Panc1 (cell line): ENCODE results near the gene AP5B1. TPM values are rescaled to one million over a fixed set of nuclear protein-coding genes. Genes with fewer than 3 reads are reported as not detected.

Experiments used
- ATAC-seq: fragments of 200-7000 bp; cut with Tn5 transposase; 2 replicates; pipeline ENCODE4 v1.9.1; 2020; ENCODE audit warnings: mild to moderate bottlenecking, moderate library complexity
- Bru-seq: library from RNA; stranded (reverse); fragments of 400-500 nt; gene quantifications from one replicate; lab custom pipeline; 2021; lab: Mats Ljungman, UMichigan
- BruChase-seq, 2 experiments: library from RNA; stranded (reverse); fragments of 400-500 nt; gene quantifications; one replicate each; lab custom pipeline; 2021; lab: Mats Ljungman, UMichigan
- BruUV-seq: library from RNA; stranded (reverse); fragments of 400-500 nt; replicated peaks from 2 replicates; lab custom pipeline; 2021; lab: Mats Ljungman, UMichigan
- CTCF ChIA-PET: fragments of 300-600 bp; sonication (Branson Sonifier 250); formaldehyde crosslinking; loops from one replicate; lab custom pipeline; 2022; ENCODE audit warnings: antibody characterized with exemption; lab: Charles Lee
- POLR2A ChIA-PET: fragments of 300-600 bp; sonication (Branson Sonifier 250); formaldehyde crosslinking; loops from one replicate; lab custom pipeline; 2022; ENCODE audit warnings: antibody characterized with exemption; lab: Charles Lee
- DNase-seq: peaks from one replicate; pipeline ENCODE4 v3.0.0-alpha.2; 2010; ENCODE audit warnings: low read depth, low spot score
- H3K27ac ChIP-seq: 2 replicates; pipeline ENCODE4 v1.5.1; 2011; ENCODE audit warnings: mild to moderate bottlenecking, low read length, inconsistent platforms
- H3K27me3 ChIP-seq: fragments of 200-500 bp; sonication (Bioruptor generic); 2 replicates; pipeline ENCODE4 v1.6.0; 2014; ENCODE audit warnings: low read length, inconsistent platforms; ENCODE audit not compliant: control insufficient read depth, insufficient read depth
- H3K36me3 ChIP-seq: fragments of 200-500 bp; sonication (Bioruptor generic); 2 replicates; pipeline ENCODE4 v1.5.1; 2014; ENCODE audit warnings: inconsistent platforms, mild to moderate bottlenecking, low read length, moderate library complexity; ENCODE audit not compliant: control insufficient read depth, insufficient read depth
- H3K4me1 ChIP-seq: 2 replicates; pipeline ENCODE4 v1.5.1; 2011; ENCODE audit warnings: inconsistent platforms, mild to moderate bottlenecking, low read length, moderate library complexity; ENCODE audit not compliant: control insufficient read depth, insufficient read depth
- H3K4me3 ChIP-seq, 2 experiments: 2 replicates each; pipeline ENCODE4 v1.5.1; 2011 to 2012; ENCODE audit warnings: low read depth in 2 of 2, low read length in 2 of 2, mild to moderate bottlenecking in 2 of 2, inconsistent platforms in 1 of 2, moderate library complexity in 1 of 2
- H3K9me3 ChIP-seq: fragments of 200-500 bp; sonication (Bioruptor generic); 2 replicates; pipeline ENCODE4 v1.5.1; 2014; ENCODE audit warnings: low read depth, mild to moderate bottlenecking, inconsistent platforms, low read length, moderate library complexity; ENCODE audit not compliant: control insufficient read depth, insufficient read depth
- POLR2AphosphoS5 ChIP-seq: IDR thresholded peaks from 2 replicates; pipeline ENCODE4 v1.6.1; 2012; ENCODE audit warnings: mild to moderate bottlenecking, low read depth, low read length, moderate library complexity
- SIN3A ChIP-seq: IDR thresholded peaks from 2 replicates; pipeline ENCODE4 v1.6.1; 2012; ENCODE audit warnings: low read depth, mild to moderate bottlenecking, low read length, moderate library complexity, borderline replicate concordance; ENCODE audit not compliant: insufficient read depth
- TCF7L2 ChIP-seq: IDR thresholded peaks from 2 replicates; pipeline ENCODE4 v1.6.1; 2011; ENCODE audit warnings: mild to moderate bottlenecking, low read depth, low read length, inconsistent platforms
- in situ Hi-C: cut with HindIII; loops from 2 replicates; pipeline ENCODE4 v1.10.0; 2016; ENCODE audit warnings: low sequenced_read_pairs, low pct_unique_long_range_greater_than_20kb
- intact Hi-C: fragments of 100-400 bp; cut with micrococcal nuclease; formaldehyde crosslinking; loops from one replicate; pipeline ENCODE4 v1.10.0; 2022; ENCODE audit not compliant: unreplicated experiment
- long read RNA-seq: library from polyadenylated mRNA; unstranded; transcript quantifications from one replicate; pipeline ENCODE4 v2.0.0, GENCODE V29; 2021; ENCODE audit not compliant: unreplicated experiment
- polyA plus RNA-seq: library from polyadenylated mRNA; unstranded; fragments of >200 nt; gene quantifications from one replicate; pipeline ENCODE4 v1.2.1, GENCODE V29; 2012; ENCODE audit warnings: missing spikeins; ENCODE audit not compliant: insufficient read length
- total RNA-seq: library from RNA; stranded (reverse); gene quantifications from one replicate; pipeline ENCODE4 v1.2.1, GENCODE V29; 2021; ENCODE audit not compliant: unreplicated experiment
- TF ChIP-seq, protein P1 (sequence below), 2 experiments: IDR thresholded peaks; 2 replicates each; pipeline ENCODE4 v1.6.1; 2011 to 2012; ENCODE audit warnings: low read depth in 2 of 2, control low read depth in 1 of 2, low read length in 1 of 2, mild to moderate bottlenecking in 1 of 2, moderate library complexity in 1 of 2; ENCODE audit not compliant: insufficient read depth in 1 of 2
- TF ChIP-seq, protein P2 (sequence below): fragments of 450-650 bp; IDR thresholded peaks from 2 replicates; pipeline ENCODE4 v1.5.1; 2017; ENCODE audit warnings: mild to moderate bottlenecking

The AP5B1 gene, protein sequence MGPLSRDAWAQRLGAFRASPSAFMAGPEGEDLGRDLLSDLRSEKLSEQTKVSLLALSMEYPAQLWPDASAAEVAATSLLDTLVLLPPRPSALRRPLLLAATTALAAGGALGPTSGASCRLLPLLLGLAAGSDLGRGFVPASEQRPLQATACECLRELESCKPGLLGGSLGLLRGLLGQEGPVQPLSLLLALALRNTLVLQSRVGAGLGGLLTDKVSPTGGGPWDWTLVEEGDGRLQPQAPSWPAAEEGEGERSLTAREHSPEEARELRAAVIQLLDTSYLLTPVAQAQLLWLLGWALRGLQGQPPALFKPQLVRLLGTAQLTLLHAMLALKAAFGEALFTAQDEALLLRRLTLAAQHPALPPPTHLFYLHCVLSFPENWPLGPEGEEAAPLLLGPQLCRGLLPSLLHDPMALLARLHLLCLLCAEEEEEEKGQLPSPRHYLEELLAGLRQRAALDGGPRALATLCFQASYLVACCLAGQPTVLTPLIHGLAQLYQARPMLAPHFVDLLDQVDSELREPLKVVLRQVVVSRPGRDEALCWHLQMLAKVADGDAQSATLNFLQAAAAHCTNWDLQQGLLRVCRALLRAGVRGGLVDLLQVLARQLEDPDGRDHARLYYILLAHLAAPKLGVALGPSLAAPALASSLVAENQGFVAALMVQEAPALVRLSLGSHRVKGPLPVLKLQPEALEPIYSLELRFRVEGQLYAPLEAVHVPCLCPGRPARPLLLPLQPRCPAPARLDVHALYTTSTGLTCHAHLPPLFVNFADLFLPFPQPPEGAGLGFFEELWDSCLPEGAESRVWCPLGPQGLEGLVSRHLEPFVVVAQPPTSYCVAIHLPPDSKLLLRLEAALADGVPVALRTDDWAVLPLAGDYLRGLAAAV
- total RNA-seq: 35.0 TPM
- 22.7 TPM for polyA plus RNA-seq
- percentile 77 among the genes with signal in this experiment for Bru-seq, nascent RNA
- percentile 95 among the genes with signal in this experiment for BruChase-seq, experiment 1, labeled RNA remaining after a 2-hour chase
- percentile 83 among the genes with signal in this experiment for BruChase-seq, experiment 2, labeled RNA remaining after a 6-hour chase
- long read RNA-seq, full-length matches to known transcripts: 29 of 133 reads
- long read RNA-seq, partial matches to known transcripts: 1 of 133 reads
- long read RNA-seq, other reads (novel, unspliced or antisense): 103 of 133 reads

DNA sequence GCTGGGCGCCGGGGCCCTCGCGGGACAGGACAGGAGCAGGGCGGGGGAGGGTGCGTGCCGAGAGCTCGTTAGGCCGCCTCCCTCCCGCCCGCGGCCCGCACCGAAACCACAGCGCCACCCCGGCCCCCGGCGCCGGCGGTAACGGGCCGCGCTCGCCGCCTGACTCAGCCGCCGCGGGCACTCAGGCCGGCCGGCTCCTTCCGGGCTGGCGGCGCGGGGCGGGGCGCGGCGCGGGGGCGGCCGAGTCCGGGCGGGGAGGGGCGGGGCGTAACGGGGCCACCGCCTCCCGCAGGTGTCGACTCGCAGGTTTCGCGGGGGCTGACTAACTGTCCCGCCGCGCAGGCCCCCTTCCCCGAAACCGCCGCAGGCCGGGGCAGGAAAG, at the start of gene AP5B1:
TSS of gene AP5B1 (minus strand) at position 207 of the 382 bp plus-strand sequence. CDS start 385 bp downstream, outside the sequence.
- BruUV-seq: no TSS peak
- ATAC-seq: peak; percentile 82
- peaks cover 3% of the 10 kb centered on the region; the same call in 1 of the 2 replicates for H3K36me3 ChIP-seq
- peak within 1 kb of the TSS; percentile 83 to 88 for H3K4me3 ChIP-seq
- H3K27me3 ChIP-seq: no peaks in the 10 kb centered on the region
- in situ Hi-C loops (no loop called here), intact Hi-C loops (loop anchor here (5.0 kb wide), 1 partner anchor 37 kb away; no protein-coding TSS in a partner anchor)
- no peaks in the 10 kb centered on the region for H3K9me3 ChIP-seq
- H3K27ac ChIP-seq: peak within 1 kb of the TSS; percentile 85
- peaks cover 10% of the 10 kb centered on the region for H3K4me1 ChIP-seq
- POLR2A ChIA-PET: no interaction called here
- CTCF ChIA-PET: interaction anchor here (0.6 to 2.3 kb wide), 7 partner anchors 8 to 143 kb away, joined by 3 to 24 read pairs (median 9); no protein-coding TSS in a partner anchor
- no peak for DNase-seq
- TF ChIP-seq, protein P1, sequence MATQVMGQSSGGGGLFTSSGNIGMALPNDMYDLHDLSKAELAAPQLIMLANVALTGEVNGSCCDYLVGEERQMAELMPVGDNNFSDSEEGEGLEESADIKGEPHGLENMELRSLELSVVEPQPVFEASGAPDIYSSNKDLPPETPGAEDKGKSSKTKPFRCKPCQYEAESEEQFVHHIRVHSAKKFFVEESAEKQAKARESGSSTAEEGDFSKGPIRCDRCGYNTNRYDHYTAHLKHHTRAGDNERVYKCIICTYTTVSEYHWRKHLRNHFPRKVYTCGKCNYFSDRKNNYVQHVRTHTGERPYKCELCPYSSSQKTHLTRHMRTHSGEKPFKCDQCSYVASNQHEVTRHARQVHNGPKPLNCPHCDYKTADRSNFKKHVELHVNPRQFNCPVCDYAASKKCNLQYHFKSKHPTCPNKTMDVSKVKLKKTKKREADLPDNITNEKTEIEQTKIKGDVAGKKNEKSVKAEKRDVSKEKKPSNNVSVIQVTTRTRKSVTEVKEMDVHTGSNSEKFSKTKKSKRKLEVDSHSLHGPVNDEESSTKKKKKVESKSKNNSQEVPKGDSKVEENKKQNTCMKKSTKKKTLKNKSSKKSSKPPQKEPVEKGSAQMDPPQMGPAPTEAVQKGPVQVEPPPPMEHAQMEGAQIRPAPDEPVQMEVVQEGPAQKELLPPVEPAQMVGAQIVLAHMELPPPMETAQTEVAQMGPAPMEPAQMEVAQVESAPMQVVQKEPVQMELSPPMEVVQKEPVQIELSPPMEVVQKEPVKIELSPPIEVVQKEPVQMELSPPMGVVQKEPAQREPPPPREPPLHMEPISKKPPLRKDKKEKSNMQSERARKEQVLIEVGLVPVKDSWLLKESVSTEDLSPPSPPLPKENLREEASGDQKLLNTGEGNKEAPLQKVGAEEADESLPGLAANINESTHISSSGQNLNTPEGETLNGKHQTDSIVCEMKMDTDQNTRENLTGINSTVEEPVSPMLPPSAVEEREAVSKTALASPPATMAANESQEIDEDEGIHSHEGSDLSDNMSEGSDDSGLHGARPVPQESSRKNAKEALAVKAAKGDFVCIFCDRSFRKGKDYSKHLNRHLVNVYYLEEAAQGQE (IDR thresholded peaks at IDR 0.05; ENCODE audit: insufficient read depth in 1 of 2, low read depth in 2 of 2, low read length in 1 of 2): no peak
- TF ChIP-seq POLR2AphosphoS5 (peak; percentile 41; the same call in 1 of the 2 replicates), SIN3A (no peak), TCF7L2 (no peak)
- TF ChIP-seq, protein P2, sequence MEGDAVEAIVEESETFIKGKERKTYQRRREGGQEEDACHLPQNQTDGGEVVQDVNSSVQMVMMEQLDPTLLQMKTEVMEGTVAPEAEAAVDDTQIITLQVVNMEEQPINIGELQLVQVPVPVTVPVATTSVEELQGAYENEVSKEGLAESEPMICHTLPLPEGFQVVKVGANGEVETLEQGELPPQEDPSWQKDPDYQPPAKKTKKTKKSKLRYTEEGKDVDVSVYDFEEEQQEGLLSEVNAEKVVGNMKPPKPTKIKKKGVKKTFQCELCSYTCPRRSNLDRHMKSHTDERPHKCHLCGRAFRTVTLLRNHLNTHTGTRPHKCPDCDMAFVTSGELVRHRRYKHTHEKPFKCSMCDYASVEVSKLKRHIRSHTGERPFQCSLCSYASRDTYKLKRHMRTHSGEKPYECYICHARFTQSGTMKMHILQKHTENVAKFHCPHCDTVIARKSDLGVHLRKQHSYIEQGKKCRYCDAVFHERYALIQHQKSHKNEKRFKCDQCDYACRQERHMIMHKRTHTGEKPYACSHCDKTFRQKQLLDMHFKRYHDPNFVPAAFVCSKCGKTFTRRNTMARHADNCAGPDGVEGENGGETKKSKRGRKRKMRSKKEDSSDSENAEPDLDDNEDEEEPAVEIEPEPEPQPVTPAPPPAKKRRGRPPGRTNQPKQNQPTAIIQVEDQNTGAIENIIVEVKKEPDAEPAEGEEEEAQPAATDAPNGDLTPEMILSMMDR: no peak

DNA sequence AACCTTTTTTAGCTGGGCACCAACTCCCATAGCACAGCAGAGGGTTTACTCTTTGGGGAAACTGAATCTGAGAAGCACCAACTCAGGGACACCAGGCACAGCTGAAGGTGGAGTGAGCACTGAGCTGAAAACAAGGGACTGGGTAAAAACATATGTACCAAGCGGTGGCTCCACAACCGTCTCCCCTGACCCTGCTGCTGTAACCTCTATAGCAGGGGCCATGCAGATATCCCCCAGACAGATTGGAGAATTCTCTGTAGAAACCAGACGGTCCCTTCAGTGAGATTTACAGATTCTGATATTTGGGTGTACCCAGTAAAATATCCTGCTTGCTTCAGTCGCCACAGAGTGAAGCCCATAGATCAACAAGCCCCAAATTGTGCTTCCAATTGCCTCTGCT, 48.7 kb upstream of the AP5B1 start:
- H3K27me3 ChIP-seq: peaks cover 6% of the 10 kb centered on the region; the same call in 1 of the 2 replicates
- no TSS peak for BruUV-seq
- no peak overlapping the region for H3K27ac ChIP-seq
- H3K36me3 ChIP-seq: no peaks in the 10 kb centered on the region
- intact Hi-C loops (no loop called here), in situ Hi-C loops (no loop called here)
- ChIA-PET POLR2A (no interaction called here), CTCF (interaction anchor here (0.5 kb wide), 1 partner anchor 500 kb away, joined by 3 read pairs; no protein-coding TSS in a partner anchor)
- no peak for ATAC-seq
- TF ChIP-seq POLR2AphosphoS5 (no peak), TCF7L2 (no peak), SIN3A (no peak)
- TF ChIP-seq, protein P2: no peak
- TF ChIP-seq, protein P1 (IDR thresholded peaks at IDR 0.05; ENCODE audit: insufficient read depth in 1 of 2, low read depth in 2 of 2, low read length in 1 of 2): no peak
- no peaks in the 10 kb centered on the region for H3K9me3 ChIP-seq
- no peaks in the 10 kb centered on the region for H3K4me1 ChIP-seq
- no peak for DNase-seq
- no peak overlapping the region for H3K4me3 ChIP-seq
